GM12878 (cell line): Measurements from ENCODE around the gene OR4N5. TPM values are rescaled to one million over a fixed set of nuclear protein-coding genes. Genes with fewer than 3 reads are reported as not detected.

Experiments
- ATAC-seq: fragments of 200-7000 bp; cut with Tn5 transposase; 3 replicates; pipeline ENCODE4 v1.9.1; 2020; ENCODE audit warnings: mild to moderate bottlenecking, moderate library complexity
- BruUV-seq: library from RNA; stranded (reverse); fragments of 400-500 nt; replicated peaks from 2 replicates; lab custom pipeline; 2021; lab: Mats Ljungman, UMichigan
- CTCF ChIA-PET: fragments of 300-600 bp; sonication (Branson Sonifier 250); formaldehyde crosslinking; extraction: SDS; loops from one replicate; lab custom pipeline; 2021; ENCODE audit warnings: inconsistent platforms; lab: Yijun Ruan, JAX
- POLR2A ChIA-PET: fragments of 350-600 bp; formaldehyde crosslinking; extraction: SDS; loops from one replicate; lab custom pipeline; 2021; ENCODE audit warnings: inconsistent platforms; lab: Charles Lee
- RAD21 ChIA-PET: fragments of 300-600 bp; sonication (Branson Sonifier 250); formaldehyde crosslinking; loops from one replicate; lab custom pipeline; 2023; ENCODE audit warnings: antibody characterized with exemption; ENCODE audit not compliant: unreplicated experiment; lab: Charles Lee
- SMC1A ChIA-PET: fragments of 300-600 bp; sonication (Branson Sonifier 250); formaldehyde crosslinking; loops from one replicate; lab custom pipeline; 2023; ENCODE audit not compliant: unreplicated experiment, uncharacterized antibody; lab: Charles Lee
- DNase-seq: peaks from one replicate; pipeline ENCODE4 v3.0.0-alpha.2; 2011; ENCODE audit warnings: low read depth, low spot score
- FAIRE-seq: peaks from 3 replicates; lab custom pipeline; 2011; peaks lifted over from hg19 to GRCh38; lab: Jason Lieb, UNC
- H2AFZ ChIP-seq: 2 replicates; pipeline ENCODE4 v1.6.0; 2011; ENCODE audit warnings: low read depth, low read length, control low read depth; ENCODE audit not compliant: control insufficient read depth
- H3K27ac ChIP-seq: 2 replicates; pipeline ENCODE4 v1.5.1; 2011; ENCODE audit warnings: control low read depth; ENCODE audit not compliant: control insufficient read depth, insufficient read depth
- H3K27me3 ChIP-seq, 2 experiments: replicated peaks in 1 of 2; 2 replicates each; pipeline versions ENCODE4 v1.6.0 to v1.6.1; 2011; ENCODE audit warnings: low read length in 1 of 2; ENCODE audit not compliant: control insufficient read depth in 2 of 2, insufficient read depth in 2 of 2
- H3K36me3 ChIP-seq, 2 experiments: 2 replicates each; pipeline ENCODE4 v1.5.1; 2011; ENCODE audit warnings: low read length in 1 of 2; ENCODE audit not compliant: control insufficient read depth in 2 of 2, insufficient read depth in 2 of 2
- H3K4me1 ChIP-seq: 2 replicates; pipeline ENCODE4 v1.6.1; 2011; ENCODE audit warnings: mild to moderate bottlenecking, low read length, moderate library complexity, mixed read lengths; ENCODE audit not compliant: control insufficient read depth, insufficient read depth
- H3K4me2 ChIP-seq: 2 replicates; pipeline ENCODE4 v1.6.0; 2011; ENCODE audit warnings: control low read depth; ENCODE audit not compliant: control insufficient read depth, insufficient read depth
- H3K4me3 ChIP-seq: fragments of 200-600 bp; sonication (generic); 2 replicates; pipeline ENCODE4 v1.5.1; 2016
- H3K79me2 ChIP-seq: 2 replicates; pipeline ENCODE4 v1.6.0; 2011; ENCODE audit warnings: low read length; ENCODE audit not compliant: control insufficient read depth, insufficient read depth
- H3K9ac ChIP-seq: 2 replicates; pipeline ENCODE4 v1.8.0; 2011; ENCODE audit warnings: low read length, control low read depth, mixed read lengths; ENCODE audit not compliant: control insufficient read depth, insufficient read depth
- H3K9me3 ChIP-seq: replicated peaks from 3 replicates; pipeline ENCODE4 v1.5.1; 2011; ENCODE audit warnings: mild to moderate bottlenecking, low read length; ENCODE audit not compliant: control insufficient read depth, insufficient read depth
- H4K20me1 ChIP-seq: 2 replicates; pipeline ENCODE4 v1.6.0; 2011; ENCODE audit not compliant: control insufficient read depth, insufficient read depth
- ASH2L ChIP-seq: fragments of 300-600, 200-600 bp; sonication (generic); IDR thresholded peaks from 2 replicates; pipeline ENCODE4 v1.6.1; 2017; ENCODE audit warnings: low read depth, mild to moderate bottlenecking, borderline replicate concordance
- BMI1 ChIP-seq: fragments of 450-650 bp; IDR thresholded peaks from 2 replicates; pipeline ENCODE4 v1.6.1; 2016; ENCODE audit warnings: mild to moderate bottlenecking, moderate library complexity, borderline replicate concordance
- EZH2 ChIP-seq: IDR thresholded peaks from 2 replicates; pipeline ENCODE4 v1.6.1; 2012; ENCODE audit warnings: low read depth, mild to moderate bottlenecking, control low read depth, inconsistent platforms, low read length, borderline replicate concordance; ENCODE audit not compliant: control insufficient read depth
- SIN3A ChIP-seq: IDR thresholded peaks from 2 replicates; pipeline ENCODE4 v1.6.1; 2012; ENCODE audit warnings: low read depth, low read length, improper control_type of control experiment
- SP1 ChIP-seq: IDR thresholded peaks from one replicate; pipeline ENCODE4 v1.6.1; 2011; ENCODE audit warnings: low read depth, low read length
- SREBF1 ChIP-seq: IDR thresholded peaks from 2 replicates; pipeline ENCODE4 v1.6.1; 2012; ENCODE audit warnings: mild to moderate bottlenecking, low read length
- TCF12 ChIP-seq: IDR thresholded peaks from 2 replicates; pipeline ENCODE4 v1.6.1; 2011; ENCODE audit warnings: low read depth, mild to moderate bottlenecking, low read length
- ZNF384 ChIP-seq: IDR thresholded peaks from 2 replicates; pipeline ENCODE4 v1.6.1; 2012; ENCODE audit warnings: low read depth, mild to moderate bottlenecking, low read length, improper control_type of control experiment, borderline replicate concordance
- WGBS: methylation state at CpG from one replicate; pipeline ENCODE4 v1.1.6; 2016; ENCODE audit warnings: low lambda C conversion rate; ENCODE audit not compliant: insufficient replicate concordance, insufficient coverage; ENCODE audit errors: missing lambda C conversion rate; 5-methylcytosine and 5-hydroxymethylcytosine counted together
- in situ Hi-C: fragments of 300-500 bp; cut with MboI; formaldehyde crosslinking; loops from 9 replicates; pipeline ENCODE4 v1.14.3; 2018; ENCODE audit warnings: mixed read lengths
- intact Hi-C: fragments of 100-400 bp; cut with micrococcal nuclease; formaldehyde crosslinking; loops from one replicate; pipeline ENCODE4 v1.14.2; 2022; ENCODE audit not compliant: unreplicated experiment
- polyA plus RNA-seq, 11 experiments: library from polyadenylated mRNA; depleted of rRNA in 4 of 11; unstranded in 6 of 11; stranded (reverse) in 5 of 11; fragments of >200 nt; fragmentation: Nextera tagmentation in 4 of 11; fragmentation: Illumina TruSeq in 1 of 11; extraction: Ambion mirVana in 4 of 11; extraction: Trizol in 1 of 11; gene quantifications; 1 replicate in 1 of 11; 2 replicates in 10 of 11; pipeline versions ENCODE4 v1.2.1 to v1.2.3, GENCODE V29; 2011 to 2016; ENCODE audit warnings: inconsistent platforms in 2 of 11, missing spikeins in 2 of 11, low read depth in 1 of 11
- total RNA-seq, 4 experiments: library from RNA; depleted of rRNA in 3 of 4; stranded (reverse); fragments of >200 nt in 3 of 4; fragmentation: Illumina TruSeq in 1 of 4; extraction: Trizol in 1 of 4; gene quantifications; 2 replicates each; pipeline versions ENCODE4 v1.2.1 to v1.2.3, GENCODE V29; 2013 to 2021
- TF ChIP-seq, protein P1 (sequence below): fragments of 450-650 bp; IDR thresholded peaks from 2 replicates; pipeline ENCODE4 v1.6.1; 2014; ENCODE audit warnings: mild to moderate bottlenecking
- TF ChIP-seq, protein P2 (sequence below): IDR thresholded peaks from 2 replicates; pipeline ENCODE4 v1.6.1; 2012; ENCODE audit warnings: mild to moderate bottlenecking, low read depth, low read length
- TF ChIP-seq, protein P3 (sequence below): fragments of 450-650 bp; IDR thresholded peaks from 2 replicates; pipeline ENCODE4 v1.6.1; 2016; ENCODE audit warnings: mild to moderate bottlenecking

The OR4N5 gene
- total and polyA plus RNA-seq, 10 of the 15 experiments (the other 5 are each of a cell fraction or from before 2014, with no cell fraction given): not detected

DNA sequence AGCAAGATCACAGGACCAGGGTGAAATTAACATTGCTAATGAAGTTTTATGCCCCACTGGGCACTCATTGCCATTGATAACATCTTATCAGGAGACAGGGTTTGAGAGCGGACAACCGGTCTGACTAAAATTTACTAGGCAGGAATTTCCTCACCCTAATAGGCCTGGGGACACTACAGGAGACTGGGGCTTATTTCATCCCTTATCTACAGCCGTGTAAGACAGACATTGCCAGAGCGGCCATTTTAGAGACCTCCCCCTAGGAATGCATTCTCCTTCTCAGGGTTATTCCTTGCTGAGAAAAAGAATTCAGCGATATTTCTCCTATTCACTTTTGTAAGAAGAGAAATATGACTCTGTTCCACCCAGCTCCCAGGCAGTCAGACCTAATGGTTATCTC is 19.8 kb upstream of the OR4N5 start:
- POLR2A ChIA-PET: no interaction called here
- no peaks in the 10 kb centered on the region for H3K79me2 ChIP-seq
- H3K36me3 ChIP-seq: no peaks in the 10 kb centered on the region
- no peaks in the 10 kb centered on the region for H3K27me3 ChIP-seq
- H2AFZ ChIP-seq: no peak overlapping the region
- no peaks in the 10 kb centered on the region for H3K4me1 ChIP-seq
- BruUV-seq: no TSS peak
- RAD21 ChIA-PET: no interaction called here
- no peaks in the 10 kb centered on the region; the same call in 2 of the 3 replicates for H3K9me3 ChIP-seq
- FAIRE-seq (no peak), DNase-seq (no peak), ATAC-seq (no peak)
- no peak overlapping the region for H3K9ac ChIP-seq
- TF ChIP-seq TCF12 (no peak), ZNF384 (no peak), BMI1 (no peak), SIN3A (no peak), SREBF1 (no peak), EZH2 (no peak), ASH2L (no peak), SP1 (no peak)
- TF ChIP-seq, protein P1, sequence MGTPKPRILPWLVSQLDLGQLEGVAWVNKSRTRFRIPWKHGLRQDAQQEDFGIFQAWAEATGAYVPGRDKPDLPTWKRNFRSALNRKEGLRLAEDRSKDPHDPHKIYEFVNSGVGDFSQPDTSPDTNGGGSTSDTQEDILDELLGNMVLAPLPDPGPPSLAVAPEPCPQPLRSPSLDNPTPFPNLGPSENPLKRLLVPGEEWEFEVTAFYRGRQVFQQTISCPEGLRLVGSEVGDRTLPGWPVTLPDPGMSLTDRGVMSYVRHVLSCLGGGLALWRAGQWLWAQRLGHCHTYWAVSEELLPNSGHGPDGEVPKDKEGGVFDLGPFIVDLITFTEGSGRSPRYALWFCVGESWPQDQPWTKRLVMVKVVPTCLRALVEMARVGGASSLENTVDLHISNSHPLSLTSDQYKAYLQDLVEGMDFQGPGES: no peak
- TF ChIP-seq, protein P2, sequence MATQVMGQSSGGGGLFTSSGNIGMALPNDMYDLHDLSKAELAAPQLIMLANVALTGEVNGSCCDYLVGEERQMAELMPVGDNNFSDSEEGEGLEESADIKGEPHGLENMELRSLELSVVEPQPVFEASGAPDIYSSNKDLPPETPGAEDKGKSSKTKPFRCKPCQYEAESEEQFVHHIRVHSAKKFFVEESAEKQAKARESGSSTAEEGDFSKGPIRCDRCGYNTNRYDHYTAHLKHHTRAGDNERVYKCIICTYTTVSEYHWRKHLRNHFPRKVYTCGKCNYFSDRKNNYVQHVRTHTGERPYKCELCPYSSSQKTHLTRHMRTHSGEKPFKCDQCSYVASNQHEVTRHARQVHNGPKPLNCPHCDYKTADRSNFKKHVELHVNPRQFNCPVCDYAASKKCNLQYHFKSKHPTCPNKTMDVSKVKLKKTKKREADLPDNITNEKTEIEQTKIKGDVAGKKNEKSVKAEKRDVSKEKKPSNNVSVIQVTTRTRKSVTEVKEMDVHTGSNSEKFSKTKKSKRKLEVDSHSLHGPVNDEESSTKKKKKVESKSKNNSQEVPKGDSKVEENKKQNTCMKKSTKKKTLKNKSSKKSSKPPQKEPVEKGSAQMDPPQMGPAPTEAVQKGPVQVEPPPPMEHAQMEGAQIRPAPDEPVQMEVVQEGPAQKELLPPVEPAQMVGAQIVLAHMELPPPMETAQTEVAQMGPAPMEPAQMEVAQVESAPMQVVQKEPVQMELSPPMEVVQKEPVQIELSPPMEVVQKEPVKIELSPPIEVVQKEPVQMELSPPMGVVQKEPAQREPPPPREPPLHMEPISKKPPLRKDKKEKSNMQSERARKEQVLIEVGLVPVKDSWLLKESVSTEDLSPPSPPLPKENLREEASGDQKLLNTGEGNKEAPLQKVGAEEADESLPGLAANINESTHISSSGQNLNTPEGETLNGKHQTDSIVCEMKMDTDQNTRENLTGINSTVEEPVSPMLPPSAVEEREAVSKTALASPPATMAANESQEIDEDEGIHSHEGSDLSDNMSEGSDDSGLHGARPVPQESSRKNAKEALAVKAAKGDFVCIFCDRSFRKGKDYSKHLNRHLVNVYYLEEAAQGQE: no peak
- TF ChIP-seq, protein P3, sequence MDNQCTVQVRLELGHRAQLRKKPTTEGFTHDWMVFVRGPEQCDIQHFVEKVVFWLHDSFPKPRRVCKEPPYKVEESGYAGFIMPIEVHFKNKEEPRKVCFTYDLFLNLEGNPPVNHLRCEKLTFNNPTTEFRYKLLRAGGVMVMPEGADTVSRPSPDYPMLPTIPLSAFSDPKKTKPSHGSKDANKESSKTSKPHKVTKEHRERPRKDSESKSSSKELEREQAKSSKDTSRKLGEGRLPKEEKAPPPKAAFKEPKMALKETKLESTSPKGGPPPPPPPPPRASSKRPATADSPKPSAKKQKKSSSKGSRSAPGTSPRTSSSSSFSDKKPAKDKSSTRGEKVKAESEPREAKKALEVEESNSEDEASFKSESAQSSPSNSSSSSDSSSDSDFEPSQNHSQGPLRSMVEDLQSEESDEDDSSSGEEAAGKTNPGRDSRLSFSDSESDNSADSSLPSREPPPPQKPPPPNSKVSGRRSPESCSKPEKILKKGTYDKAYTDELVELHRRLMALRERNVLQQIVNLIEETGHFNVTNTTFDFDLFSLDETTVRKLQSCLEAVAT: no peak
- CTCF ChIA-PET: no interaction called here
- H4K20me1 ChIP-seq: no peaks in the 10 kb centered on the region
- no peak overlapping the region for H3K4me2 ChIP-seq
- no peak overlapping the region for H3K4me3 ChIP-seq
- in situ Hi-C loops (no loop called here), intact Hi-C loops (no loop called here)
- no peak overlapping the region for H3K27ac ChIP-seq
- SMC1A ChIA-PET: no interaction called here
- 61% methylated on average over 5 of the region's 5 CpGs for WGBS
